ENCODE measurements around the gene CD68.
A peak's percentile ranks its signal among the peaks of the same experiment; 100 is the strongest.

Gene CD68

DNA sequence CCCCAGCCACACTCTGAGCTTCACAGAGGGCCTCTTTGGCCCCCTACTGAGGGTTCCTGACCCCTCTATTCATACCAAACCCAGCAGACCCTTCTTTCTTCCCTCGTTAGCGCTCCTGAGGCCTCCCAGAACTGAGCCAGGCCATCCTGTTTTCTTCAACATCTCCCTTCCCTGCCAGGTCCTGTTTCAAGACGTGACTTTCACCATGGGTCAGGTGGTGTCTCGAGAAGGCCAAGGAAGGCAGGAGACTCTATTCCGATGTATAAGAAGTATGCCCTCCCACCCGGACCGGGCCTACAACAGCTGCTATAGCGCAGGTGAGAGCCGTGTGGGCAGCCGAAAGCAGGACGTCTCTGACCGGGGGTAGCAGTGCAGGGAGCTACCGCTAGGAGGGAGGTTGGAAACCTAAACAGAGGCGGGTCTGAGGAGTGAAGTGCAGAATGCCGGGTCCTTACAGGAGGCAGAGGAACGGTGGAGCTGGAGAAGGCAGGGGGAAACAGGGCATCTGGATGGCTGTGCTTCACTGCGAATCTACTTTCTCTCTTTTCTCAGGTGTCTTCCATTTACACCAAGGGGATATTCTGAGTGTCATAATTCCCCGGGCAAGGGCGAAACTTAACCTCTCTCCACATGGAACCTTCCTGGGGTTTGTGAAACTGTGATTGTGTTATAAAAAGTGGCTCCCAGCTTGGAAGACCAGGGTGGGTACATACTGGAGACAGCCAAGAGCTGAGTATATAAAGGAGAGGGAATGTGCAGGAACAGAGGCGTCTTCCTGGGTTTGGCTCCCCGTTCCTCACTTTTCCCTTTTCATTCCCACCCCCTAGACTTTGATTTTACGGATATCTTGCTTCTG lies 19.0 kb upstream of the CD68 start:
- DNase-seq: peak; percentile 45 to 56

DNA sequence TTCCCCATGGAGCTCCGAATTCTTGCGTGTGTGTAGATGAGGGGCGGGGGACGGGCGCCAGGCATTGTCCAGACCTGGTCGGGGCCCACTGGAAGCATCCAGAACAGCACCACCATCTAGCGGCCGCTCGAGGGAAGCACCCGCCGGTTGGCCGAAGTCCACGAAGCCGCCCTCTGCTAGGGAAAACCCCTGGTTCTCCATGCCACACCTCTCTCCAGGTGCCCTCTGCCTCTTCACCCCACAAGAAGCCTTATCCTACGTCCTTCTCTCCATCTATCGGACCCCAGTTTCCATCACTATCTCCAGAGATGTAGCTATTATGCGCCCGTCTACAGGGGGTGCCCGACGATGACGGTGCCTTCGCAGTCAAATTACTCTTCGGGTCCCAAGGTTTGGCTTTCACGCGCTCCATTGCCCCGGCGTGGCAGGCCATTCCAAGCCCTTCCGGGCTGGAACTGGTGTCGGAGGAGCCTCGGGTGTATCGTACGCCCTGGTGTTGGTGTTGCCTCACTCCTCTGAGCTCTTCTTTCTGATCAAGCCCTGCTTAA lies 18.3 kb upstream of the CD68 start:
- peak; percentile 80 to 85 for DNase-seq

DNA sequence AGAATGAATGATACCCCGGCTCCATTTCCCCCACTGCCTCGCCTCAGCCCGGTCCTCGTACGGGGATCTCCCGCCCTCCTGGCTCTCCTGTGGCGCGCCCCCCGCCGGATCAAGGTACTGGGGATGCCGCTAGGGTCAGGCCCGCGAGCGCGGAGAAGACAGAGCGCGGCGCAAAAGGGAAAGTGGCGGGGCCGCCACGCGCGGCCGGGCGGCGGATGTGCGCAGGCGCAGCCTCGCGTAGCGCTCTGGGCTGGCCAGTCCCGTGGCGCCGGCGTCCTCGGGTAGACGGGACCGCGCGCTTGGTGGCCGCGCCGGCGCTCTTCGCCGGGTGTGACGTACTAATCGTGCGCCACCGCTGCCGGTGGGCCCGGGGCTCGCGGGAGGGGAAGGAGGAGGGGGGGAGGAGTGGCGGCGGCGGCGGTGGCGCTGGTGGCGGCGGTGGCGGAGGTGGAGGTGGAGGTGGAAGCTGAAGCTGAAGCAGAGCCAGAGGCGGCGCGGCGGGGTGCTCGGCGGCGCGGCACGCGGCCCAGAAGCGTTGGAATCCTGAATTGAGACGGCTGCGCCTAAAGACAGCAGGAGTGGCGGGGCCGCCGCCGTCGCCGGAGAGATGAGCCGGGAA lies 17.7 kb upstream of the CD68 start, which contains the start of gene SENP3:
Gene SENP3, plus strand, starts transcription at position 331 of the 619 bp plus-strand sequence. CDS start 1,158 bp downstream, outside the sequence.
- peak; percentile 88 to 92 for DNase-seq

DNA sequence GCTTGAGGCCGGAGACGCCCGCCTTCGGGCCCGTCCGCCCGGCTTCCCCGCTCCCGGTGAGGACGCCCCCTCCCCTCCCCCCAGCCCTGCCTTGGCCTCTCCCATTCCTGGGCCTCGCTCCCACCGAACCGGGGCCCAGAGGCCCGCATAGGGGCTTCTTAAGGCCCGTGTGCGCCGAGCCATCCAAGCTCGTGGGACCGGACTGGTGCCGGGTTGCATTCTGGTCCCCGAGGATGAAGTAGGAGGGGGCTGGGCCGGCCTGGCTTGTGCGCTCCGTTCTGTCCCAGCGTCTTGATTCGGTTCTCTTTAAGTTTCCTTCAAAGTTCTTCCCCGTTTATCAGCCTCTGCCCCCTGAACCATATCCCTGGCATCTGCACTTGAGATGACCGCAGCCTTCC lies 17.2 kb upstream of the CD68 start:
- no peak for DNase-seq

DNA sequence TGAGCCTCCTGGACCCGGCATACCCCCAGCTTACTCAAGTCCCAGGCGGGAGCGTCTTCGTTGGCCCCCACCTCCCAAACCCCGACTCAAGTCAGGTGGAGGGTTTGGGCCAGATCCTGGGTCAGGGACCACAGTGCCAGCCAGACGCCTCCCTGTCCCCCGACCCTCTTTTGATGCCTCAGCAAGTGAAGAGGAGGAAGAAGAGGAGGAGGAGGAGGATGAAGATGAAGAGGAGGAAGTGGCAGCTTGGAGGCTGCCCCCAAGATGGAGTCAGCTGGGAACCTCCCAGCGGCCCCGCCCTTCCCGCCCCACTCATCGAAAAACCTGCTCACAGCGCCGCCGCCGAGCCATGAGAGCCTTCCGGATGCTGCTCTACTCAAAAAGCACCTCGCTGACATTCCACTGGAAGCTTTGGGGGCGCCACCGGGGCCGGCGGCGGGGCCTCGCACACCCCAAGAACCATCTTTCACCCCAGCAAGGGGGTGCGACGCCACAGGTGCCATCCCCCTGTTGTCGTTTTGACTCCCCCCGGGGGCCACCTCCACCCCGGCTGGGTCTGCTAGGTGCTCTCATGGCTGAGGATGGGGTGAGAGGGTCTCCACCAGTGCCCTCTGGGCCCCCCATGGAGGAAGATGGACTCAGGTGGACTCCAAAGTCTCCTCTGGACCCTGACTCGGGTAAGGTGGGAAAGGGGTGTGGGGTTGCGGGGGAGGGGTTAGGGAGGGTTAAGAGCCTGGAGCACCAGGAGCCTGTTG lies 16.1 kb upstream of the CD68 start:
- DNase-seq: no peak

DNA sequence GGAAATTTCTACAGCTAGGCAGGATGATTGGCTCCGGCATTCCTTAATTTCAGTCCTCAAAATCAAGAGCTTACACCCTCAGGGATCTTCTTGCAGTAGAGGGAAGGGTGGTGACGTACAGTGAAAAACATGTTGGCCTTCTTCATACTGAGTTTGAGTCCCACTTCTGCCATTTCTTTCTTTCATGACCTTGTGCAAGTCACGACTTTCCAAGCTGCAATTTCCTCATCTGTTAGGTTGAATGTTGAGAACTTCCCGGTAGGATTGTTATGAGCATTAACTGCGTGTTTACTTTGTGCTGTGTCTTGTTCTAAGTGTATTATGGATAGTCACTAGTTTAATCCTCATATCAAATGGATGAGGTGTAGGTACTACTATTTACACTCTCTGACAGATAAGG lies 9.9 kb upstream of the CD68 start:
- DNase-seq: no peak

DNA sequence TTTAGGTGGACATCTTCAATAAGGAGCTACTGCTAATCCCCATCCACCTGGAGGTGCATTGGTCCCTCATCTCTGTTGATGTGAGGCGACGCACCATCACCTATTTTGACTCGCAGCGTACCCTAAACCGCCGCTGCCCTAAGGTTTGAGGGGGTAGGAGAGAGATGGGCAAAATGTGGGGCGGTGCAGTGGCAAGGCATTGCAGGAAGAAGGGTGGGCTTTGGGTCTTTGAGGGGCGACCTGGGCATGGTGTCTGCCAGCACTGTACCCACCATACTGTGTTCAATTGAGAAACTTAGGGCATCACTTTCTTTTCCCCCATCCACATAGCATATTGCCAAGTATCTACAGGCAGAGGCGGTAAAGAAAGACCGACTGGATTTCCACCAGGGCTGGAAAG lies 9.1 kb upstream of the CD68 start:
- DNase-seq: no peak

DNA sequence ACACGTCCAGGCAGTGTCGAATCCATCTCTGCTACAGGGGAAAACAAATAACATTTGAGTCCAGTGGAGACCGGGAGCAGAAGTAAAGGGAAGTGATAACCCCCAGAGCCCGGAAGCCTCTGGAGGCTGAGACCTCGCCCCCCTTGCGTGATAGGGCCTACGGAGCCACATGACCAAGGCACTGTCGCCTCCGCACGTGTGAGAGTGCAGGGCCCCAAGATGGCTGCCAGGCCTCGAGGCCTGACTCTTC lies 7.2 kb upstream of the CD68 start:
- DNase-seq: no peak

DNA sequence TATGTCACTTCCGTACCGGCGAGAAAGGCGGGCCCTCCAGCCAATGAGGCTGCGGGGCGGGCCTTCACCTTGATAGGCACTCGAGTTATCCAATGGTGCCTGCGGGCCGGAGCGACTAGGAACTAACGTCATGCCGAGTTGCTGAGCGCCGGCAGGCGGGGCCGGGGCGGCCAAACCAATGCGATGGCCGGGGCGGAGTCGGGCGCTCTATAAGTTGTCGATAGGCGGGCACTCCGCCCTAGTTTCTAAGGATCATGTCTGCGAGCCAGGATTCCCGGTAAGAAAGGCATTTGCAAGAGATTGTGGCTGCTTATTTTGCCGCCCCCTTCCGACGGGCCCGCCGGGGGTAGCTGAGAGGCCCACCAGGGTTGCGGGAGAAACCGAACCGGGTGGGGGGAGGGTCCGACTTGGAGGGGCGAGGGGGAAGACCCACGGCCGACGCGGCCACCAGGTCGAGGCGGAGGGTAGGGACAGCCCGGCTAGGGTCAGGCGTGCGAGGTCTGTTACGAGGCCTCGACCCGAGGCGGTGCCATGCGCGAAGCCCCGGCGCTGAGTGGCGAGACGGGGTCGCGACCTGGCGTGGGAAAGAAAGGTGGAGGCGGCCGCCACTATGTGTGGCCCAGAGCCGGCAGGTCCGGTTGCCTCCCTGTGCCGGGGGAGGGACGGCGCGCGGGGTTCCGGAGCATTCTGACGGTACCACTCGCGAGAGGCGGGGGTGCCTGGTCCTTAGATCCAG lies 6.7 kb upstream of the CD68 start:
- DNase-seq: peak; percentile 99 to 100

DNA sequence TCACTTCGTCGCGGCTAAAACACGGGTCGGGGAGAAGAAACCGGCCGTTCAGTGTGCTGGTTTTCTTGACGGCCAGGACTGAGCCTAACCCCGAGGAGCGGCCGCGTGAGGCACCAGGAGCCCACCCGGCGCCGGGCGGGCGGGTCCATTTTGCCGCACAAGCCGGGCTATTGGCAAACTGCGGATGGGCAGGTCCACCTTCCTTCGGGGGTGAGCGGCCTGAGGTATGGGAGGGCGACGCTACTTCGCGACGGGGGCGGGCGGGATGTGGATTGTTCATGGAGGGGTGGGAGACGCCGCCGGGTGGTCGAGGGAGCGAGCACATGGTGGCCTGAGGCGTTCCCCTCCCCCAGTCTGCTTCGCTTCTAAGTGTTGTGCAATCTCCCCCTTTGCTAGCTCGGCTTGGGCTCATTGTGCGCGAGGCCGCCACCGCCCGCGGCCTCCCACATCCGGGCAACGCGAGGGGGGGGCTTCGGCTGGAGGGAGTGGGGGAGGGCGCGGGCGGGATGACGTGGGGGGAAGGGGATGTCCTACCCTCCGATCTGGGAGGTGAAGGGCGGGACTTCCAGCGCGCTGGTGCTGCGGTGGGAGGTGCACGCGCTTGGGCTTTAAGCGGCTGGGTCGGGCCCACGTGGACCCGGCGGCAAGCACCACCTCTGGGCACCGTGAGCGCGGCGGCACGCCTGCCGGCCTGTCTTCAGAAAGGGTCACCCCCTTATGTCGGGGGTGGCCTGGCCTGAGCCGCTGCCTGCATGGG lies 5.9 kb upstream of the CD68 start:
- DNase-seq: peak; percentile 92 to 94

DNA sequence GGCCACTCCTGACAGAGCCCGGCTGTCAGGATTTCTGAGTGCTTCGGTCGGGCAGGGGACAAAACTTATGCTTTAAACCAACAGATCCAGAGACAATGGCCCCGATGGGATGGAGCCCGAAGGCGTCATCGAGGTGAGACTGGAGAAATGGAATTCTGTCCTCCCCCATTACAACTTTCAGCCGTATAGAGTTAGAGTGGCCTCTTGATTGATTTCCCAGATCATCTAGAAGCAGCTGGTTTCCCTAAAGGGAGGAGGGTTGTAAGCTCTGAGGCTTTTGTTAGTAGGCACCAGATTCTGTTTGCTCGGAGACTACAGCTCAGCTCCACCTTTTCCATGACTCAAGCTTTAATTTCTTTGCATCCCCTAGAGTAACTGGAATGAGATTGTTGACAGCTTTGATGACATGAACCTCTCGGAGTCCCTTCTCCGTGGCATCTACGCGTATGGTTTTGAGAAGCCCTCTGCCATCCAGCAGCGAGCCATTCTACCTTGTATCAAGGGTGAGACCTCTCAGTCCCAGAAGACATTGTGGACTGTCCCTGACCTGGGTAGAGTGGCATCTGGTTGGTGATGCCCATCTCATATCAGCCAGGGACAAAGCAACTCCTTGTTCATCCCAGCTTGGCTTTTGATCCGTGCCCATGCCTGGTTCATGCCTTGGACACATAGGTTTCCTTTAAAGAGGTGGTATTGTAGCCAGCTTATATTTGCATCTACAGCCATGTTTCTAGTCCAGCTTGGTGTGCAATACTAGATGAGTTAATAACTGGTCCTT lies 5.1 kb upstream of the CD68 start:
- DNase-seq: no peak

DNA sequence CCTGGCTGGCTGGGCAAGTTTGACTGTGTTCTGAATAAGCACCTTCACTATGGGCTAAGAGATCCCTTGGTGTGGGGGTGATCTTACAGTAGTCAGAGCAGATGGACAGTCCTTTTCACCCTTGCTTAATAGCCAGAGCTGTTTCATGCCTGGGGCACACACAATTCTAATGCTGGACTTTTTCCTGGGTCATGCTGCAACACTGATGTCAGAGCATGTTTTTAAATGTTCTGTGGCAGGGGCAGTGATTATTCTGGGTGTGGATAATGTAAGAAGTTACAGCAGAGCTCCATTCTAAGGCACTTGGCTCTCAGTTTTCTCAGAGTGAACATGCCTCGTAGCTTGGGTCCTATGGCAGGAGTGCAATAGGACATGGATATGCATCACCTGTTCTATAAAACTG lies 4.0 kb upstream of the CD68 start:
- DNase-seq: no peak

DNA sequence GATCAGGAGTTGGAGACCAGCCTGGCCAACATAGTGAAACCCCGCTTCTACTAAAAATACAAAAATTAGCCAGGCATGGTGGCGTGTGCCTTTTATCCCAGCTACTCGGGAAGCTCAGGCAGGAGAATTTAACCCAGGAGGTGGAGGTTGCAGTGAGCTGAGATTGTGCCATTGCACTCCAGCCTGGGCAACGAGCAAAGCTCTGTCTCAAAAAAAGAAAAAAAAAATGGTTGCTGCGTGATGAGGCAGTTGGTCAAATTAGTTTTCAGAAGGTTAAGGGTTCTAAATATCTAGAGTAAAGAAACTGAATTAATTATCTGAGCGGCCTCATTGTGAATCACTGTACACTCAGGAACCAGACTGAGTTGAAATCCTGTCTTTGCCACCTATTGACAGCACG lies 3.5 kb upstream of the CD68 start:
- DNase-seq: no peak

DNA sequence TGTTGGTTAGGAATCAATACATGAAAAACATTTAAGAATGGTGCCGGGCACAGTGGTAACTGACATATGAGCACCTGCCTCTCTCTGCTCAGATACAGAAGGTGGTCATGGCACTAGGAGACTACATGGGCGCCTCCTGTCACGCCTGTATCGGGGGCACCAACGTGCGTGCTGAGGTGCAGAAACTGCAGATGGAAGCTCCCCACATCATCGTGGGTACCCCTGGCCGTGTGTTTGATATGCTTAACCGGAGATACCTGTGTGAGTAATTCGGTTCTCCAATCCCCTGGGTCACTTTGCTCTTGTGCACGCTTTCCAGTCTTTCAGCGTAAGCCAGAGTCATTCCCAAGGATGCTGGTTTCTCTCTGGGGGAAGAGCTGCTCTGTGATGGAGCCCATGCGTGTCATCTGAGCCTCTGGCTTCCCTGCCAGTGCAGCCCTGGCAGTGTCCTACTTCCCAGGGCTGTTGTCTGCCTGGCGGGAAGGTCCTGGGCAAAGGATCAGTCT lies 3.0 kb upstream of the CD68 start:
- no peak for DNase-seq

DNA sequence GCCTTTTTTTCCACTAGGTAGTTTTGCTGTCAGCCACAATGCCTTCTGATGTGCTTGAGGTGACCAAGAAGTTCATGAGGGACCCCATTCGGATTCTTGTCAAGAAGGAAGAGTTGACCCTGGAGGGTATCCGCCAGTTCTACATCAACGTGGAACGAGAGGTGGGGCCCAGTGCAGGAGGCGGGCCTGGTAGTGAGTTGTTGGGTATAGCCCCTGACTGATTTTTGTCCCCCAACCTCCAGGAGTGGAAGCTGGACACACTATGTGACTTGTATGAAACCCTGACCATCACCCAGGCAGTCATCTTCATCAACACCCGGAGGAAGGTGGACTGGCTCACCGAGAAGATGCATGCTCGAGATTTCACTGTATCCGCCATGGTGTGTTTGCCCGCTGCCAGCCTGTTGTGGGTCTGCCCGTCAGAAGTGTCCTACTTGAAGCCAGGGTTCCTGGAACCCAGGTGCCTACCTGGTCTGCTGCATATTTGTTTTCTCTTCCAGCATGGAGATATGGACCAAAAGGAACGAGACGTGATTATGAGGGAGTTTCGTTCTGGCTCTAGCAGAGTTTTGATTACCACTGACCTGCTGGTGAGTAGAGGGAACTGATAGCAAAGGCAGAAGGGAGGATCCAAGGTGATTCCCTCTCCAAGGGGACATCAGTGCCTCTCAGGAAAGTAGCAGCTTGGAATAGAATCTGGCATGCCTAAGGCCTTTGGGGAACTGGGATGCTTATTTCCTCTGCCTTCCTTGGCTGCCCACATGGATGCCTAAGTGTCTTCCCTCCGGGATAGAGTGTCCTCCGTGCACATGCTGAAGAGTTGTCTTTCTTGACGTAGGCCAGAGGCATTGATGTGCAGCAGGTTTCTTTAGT lies 1.9 kb upstream of the CD68 start:
- DNase-seq: no peak

DNA sequence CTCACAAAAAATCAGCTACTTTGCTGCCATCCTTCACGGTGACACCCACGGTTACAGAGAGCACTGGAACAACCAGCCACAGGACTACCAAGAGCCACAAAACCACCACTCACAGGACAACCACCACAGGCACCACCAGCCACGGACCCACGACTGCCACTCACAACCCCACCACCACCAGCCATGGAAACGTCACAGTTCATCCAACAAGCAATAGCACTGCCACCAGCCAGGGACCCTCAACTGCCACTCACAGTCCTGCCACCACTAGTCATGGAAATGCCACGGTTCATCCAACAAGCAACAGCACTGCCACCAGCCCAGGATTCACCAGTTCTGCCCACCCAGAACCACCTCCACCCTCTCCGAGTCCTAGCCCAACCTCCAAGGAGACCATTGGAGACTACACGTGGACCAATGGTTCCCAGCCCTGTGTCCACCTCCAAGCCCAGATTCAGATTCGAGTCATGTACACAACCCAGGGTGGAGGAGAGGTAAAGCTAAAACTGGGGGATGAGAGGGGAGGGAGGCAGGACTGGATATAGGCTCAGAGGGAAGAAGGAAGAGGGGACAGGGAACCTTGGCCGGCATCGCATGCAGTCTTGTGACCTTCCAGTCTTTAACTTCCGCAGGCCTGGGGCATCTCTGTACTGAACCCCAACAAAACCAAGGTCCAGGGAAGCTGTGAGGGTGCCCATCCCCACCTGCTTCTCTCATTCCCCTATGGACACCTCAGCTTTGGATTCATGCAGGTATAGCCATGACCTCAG lies 581 bp downstream of the CD68 start:
- no peak for DNase-seq

DNA sequence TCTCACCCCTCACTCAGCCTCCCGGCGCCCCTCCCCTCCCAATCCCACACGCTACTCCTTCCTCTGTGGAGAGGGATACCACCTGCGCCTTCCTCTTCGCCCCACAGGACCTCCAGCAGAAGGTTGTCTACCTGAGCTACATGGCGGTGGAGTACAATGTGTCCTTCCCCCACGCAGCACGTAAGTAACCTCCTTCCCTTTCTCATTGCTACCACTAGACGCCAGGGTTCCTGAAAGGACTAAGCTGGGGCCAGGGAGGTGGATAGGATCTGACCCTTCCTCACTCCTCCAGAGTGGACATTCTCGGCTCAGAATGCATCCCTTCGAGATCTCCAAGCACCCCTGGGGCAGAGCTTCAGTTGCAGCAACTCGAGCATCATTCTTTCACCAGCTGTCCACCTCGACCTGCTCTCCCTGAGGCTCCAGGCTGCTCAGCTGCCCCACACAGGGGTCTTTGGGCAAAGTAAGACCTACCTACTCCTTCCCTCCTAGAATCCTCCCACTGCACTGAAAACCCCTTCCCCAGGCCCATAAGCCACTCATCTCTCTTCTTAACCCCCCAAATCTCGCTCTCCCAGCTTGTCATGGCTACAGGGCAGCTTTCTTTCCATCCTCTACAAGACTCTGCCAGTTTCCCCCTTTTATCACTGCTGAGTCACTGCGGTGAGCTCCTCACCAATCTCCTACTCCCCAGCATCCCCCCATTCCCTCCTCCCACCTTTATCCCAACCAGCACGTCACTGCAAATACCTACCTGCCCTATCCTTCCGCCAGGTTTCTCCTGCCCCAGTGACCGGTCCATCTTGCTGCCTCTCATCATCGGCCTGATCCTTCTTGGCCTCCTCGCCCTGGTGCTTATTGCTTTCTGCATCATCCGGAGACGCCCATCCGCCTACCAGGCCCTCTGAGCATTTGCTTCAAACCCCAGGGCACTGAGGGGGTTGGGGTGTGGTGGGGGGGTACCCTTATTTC lies 1.5 kb downstream of the CD68 start:
- no peak for DNase-seq
